PC-9 (cell line): ENCODE data around the gene GPX8. TPM values are rescaled to one million over a fixed set of nuclear protein-coding genes. Genes with fewer than 3 reads are reported as not detected.

Experiments used
- BruUV-seq: library from RNA; stranded (reverse); fragments of 400-500 nt; replicated peaks from 2 replicates; lab custom pipeline; 2021; lab: Mats Ljungman, UMichigan
- CTCF ChIA-PET: fragments of 300-600 bp; sonication (Branson Sonifier 250); formaldehyde crosslinking; loops from one replicate; lab custom pipeline; 2022; ENCODE audit warnings: antibody characterized with exemption; lab: Charles Lee
- POLR2A ChIA-PET: fragments of 300-600 bp; sonication (Branson Sonifier 250); formaldehyde crosslinking; loops from one replicate; lab custom pipeline; 2022; ENCODE audit warnings: antibody characterized with exemption; ENCODE audit not compliant: unreplicated experiment; lab: Charles Lee
- DNase-seq, 2 experiments: peaks; one replicate each; pipeline versions ENCODE4 v3.0.0 to v3.0.0-alpha.2; 2015 to 2022; ENCODE audit warnings: mixed read lengths in 1 of 2
- H2AFZ ChIP-seq: fragments of 200-600 bp; sonication (generic); 2 replicates; pipeline ENCODE4 v1.8.1; 2017; ENCODE audit warnings: antibody characterized with exemption
- H3F3A ChIP-seq: fragments of 200-600 bp; sonication (generic); 2 replicates; pipeline ENCODE4 v1.8.1; 2017; ENCODE audit warnings: antibody characterized with exemption, mild to moderate bottlenecking, low read depth; ENCODE audit not compliant: insufficient read depth
- H3K27ac ChIP-seq: fragments of 200-600 bp; sonication (generic); 2 replicates; pipeline ENCODE4 v1.6.1; 2016; ENCODE audit warnings: mixed run types
- H3K27me3 ChIP-seq: fragments of 200-600 bp; sonication (generic); 2 replicates; pipeline ENCODE4 v1.6.1; 2016; ENCODE audit warnings: low read depth, mixed run types; ENCODE audit not compliant: insufficient read depth
- H3K36me3 ChIP-seq: fragments of 200-600 bp; sonication (generic); 2 replicates; pipeline ENCODE4 v1.6.1; 2016; ENCODE audit warnings: low read depth, mixed run types
- H3K4me1 ChIP-seq: fragments of 200-600 bp; sonication (generic); replicated peaks from 2 replicates; pipeline ENCODE4 v1.6.1; 2016; ENCODE audit warnings: mixed run types; ENCODE audit not compliant: insufficient read depth
- H3K4me2 ChIP-seq: fragments of 200-600 bp; sonication (generic); 2 replicates; pipeline ENCODE4 v1.6.1; 2017; ENCODE audit warnings: mixed run types
- H3K4me3 ChIP-seq: fragments of 200-600 bp; sonication (generic); 2 replicates; pipeline ENCODE4 v1.6.1; 2016; ENCODE audit warnings: mixed run types
- H3K79me2 ChIP-seq: fragments of 200-600 bp; sonication (generic); 2 replicates; pipeline ENCODE4 v1.6.1; 2017; ENCODE audit warnings: low read depth, mixed run types
- H3K9me2 ChIP-seq: fragments of 200-600 bp; sonication (generic); 2 replicates; pipeline ENCODE4 v1.8.1; 2017; ENCODE audit warnings: mild to moderate bottlenecking; ENCODE audit not compliant: insufficient read depth
- H3K9me3 ChIP-seq: fragments of 200-600 bp; sonication (generic); 2 replicates; pipeline ENCODE4 v1.8.1; 2016; ENCODE audit warnings: low read depth; ENCODE audit not compliant: insufficient read depth
- H4K20me1 ChIP-seq: fragments of 200-600 bp; sonication (generic); 2 replicates; pipeline ENCODE4 v1.8.1; 2017; ENCODE audit not compliant: insufficient read depth
- CTCF ChIP-seq: fragments of 200-600 bp; sonication (generic); conservative IDR thresholded peaks from 2 replicates; pipeline ENCODE4 v1.6.1; 2017; ENCODE audit warnings: mixed run types, antibody characterized with exemption, mild to moderate bottlenecking, moderate library complexity
- EZH2 ChIP-seq: fragments of 200-600 bp; sonication (generic); IDR thresholded peaks from 2 replicates; pipeline ENCODE4 v1.8.0; 2017; ENCODE audit warnings: antibody characterized with exemption, low read depth
- intact Hi-C: fragments of 100-400 bp; cut with micrococcal nuclease; formaldehyde crosslinking; loops from one replicate; pipeline ENCODE4 v1.10.0; 2022; ENCODE audit not compliant: unreplicated experiment
- total RNA-seq: library from RNA; stranded (reverse); gene quantifications from 2 replicates; pipeline ENCODE4 v1.2.3, GENCODE V29; 2021

The GPX8 gene
- total RNA-seq, 1 experiment from 2014 or later: 40.2 TPM

GRCh38 chr5:55136521-55136920 lies 23.4 kb upstream of the GPX8 start:
- Histone ChIP-seq H3K27ac (no peak overlapping the region), H3K79me2 (no peaks in the 10 kb centered on the region), H3K4me1 (no peaks in the 10 kb centered on the region), H3K36me3 (no peaks in the 10 kb centered on the region), H3F3A (no peaks in the 10 kb centered on the region), H3K9me2 (no peaks in the 10 kb centered on the region), H3K4me3 (no peak overlapping the region), H2AFZ (no peak overlapping the region), H3K4me2 (no peak overlapping the region), H4K20me1 (no peaks in the 10 kb centered on the region), H3K27me3 (peaks cover 61% of the 10 kb centered on the region), H3K9me3 (no peaks in the 10 kb centered on the region)
- BruUV-seq: no TSS peak
- no peak for DNase-seq
- intact Hi-C loops: no loop called here
- ChIA-PET POLR2A (no interaction called here), CTCF (no interaction called here)
- no peak for TF ChIP-seq EZH2

- no peaks in the 10 kb centered on the region for H3K9me2 ChIP-seq
- intact Hi-C loops: no loop called here
- no peak overlapping the region for H3K4me3 ChIP-seq
- ChIA-PET POLR2A (no interaction called here), CTCF (no interaction called here)
- H3K4me1 ChIP-seq: no peaks in the 10 kb centered on the region
- no peaks in the 10 kb centered on the region for H3K9me3 ChIP-seq
- TF ChIP-seq CTCF (no peak), EZH2 (no peak)
- H3K4me2 ChIP-seq: no peak overlapping the region
- no peaks in the 10 kb centered on the region for H3F3A ChIP-seq
- no TSS peak for BruUV-seq
- H4K20me1 ChIP-seq: no peaks in the 10 kb centered on the region
- DNase-seq: no peak
- no peak overlapping the region for H2AFZ ChIP-seq
- H3K27me3 ChIP-seq: peaks cover 43% of the 10 kb centered on the region
- no peaks in the 10 kb centered on the region for H3K36me3 ChIP-seq
- H3K27ac ChIP-seq: no peak overlapping the region
- no peaks in the 10 kb centered on the region for H3K79me2 ChIP-seq
These were observed 18.9 kb upstream of the GPX8 start for GRCh38 chr5:55140908-55141665.

- BruUV-seq: no TSS peak
- H3K79me2 ChIP-seq: no peaks in the 10 kb centered on the region
- no peak overlapping the region for H3K27ac ChIP-seq
- H3K9me3 ChIP-seq: no peaks in the 10 kb centered on the region
- POLR2A ChIA-PET: no interaction called here
- H3K36me3 ChIP-seq: no peaks in the 10 kb centered on the region
- TF ChIP-seq CTCF (no peak), EZH2 (no peak)
- peaks cover 42% of the 10 kb centered on the region for H3K27me3 ChIP-seq
- H3K9me2 ChIP-seq: no peaks in the 10 kb centered on the region
- H2AFZ ChIP-seq: no peak overlapping the region
- intact Hi-C loops: no loop called here
- no peak overlapping the region for H3K4me2 ChIP-seq
- CTCF ChIA-PET: no interaction called here
- no peaks in the 10 kb centered on the region for H3F3A ChIP-seq
- DNase-seq: no peak
- no peaks in the 10 kb centered on the region for H4K20me1 ChIP-seq
- H3K4me1 ChIP-seq: no peaks in the 10 kb centered on the region
- H3K4me3 ChIP-seq: no peak overlapping the region
These were observed 17.9 kb upstream of the GPX8 start for GRCh38 chr5:55141945-55142690.
